K562 (cell line): ENCODE results near the gene YOD1. TPM values are rescaled to one million over a fixed set of nuclear protein-coding genes. Genes with fewer than 3 reads are reported as not detected.

Experiments used
- ETV1 ChIP-seq: fragments of 450-650 bp; conservative IDR thresholded peaks from 2 replicates; pipeline ENCODE4 v1.6.1; 2016; ENCODE audit warnings: missing genetic modification characterization, control low read depth, low read depth, missing compliant biosample characterization
- GABPB2 ChIP-seq: fragments of 250-450 bp; sonication (Bioruptor Pico); conservative IDR thresholded peaks from 2 replicates; pipeline ENCODE4 v1.5.1; 2021; ENCODE audit warnings: mild to moderate bottlenecking
- IRF9 ChIP-seq: fragments of 450-650 bp; IDR thresholded peaks from 2 replicates; pipeline ENCODE4 v1.6.1; 2016; ENCODE audit warnings: missing biosample characterization, missing genetic modification characterization
- PTBP1 ChIP-seq: fragments of 200-400 bp; formaldehyde crosslinking; IDR thresholded peaks from 2 replicates; pipeline ENCODE4 v1.6.1; 2017; ENCODE audit warnings: low read depth, low read length
- THRB ChIP-seq: fragments of 450-650 bp; formaldehyde crosslinking; conservative IDR thresholded peaks from 2 replicates; pipeline ENCODE4 v1.4.0; 2022; ENCODE audit warnings: mild to moderate bottlenecking, missing genetic modification characterization
- TOE1 ChIP-seq, 2 experiments: fragments of 450-650 bp in 1 of 2; sonication (generic) in 1 of 2; formaldehyde crosslinking in 1 of 2; IDR thresholded peaks; 2 replicates each; pipeline versions ENCODE4 v1.7.1 to v1.8.0; 2016 to 2022; ENCODE audit warnings: borderline replicate concordance in 2 of 2, mild to moderate bottlenecking in 2 of 2, antibody characterized with exemption in 1 of 2, inconsistent platforms in 1 of 2, low read depth in 1 of 2, missing genetic modification reagents in 1 of 2, moderate library complexity in 1 of 2
- ZBED1 ChIP-seq: IDR thresholded peaks from 2 replicates; pipeline ENCODE4 v1.6.1; 2014
- polyA plus RNA-seq, 8 experiments: library from polyadenylated mRNA; depleted of rRNA in 4 of 8; stranded (reverse) in 5 of 8; unstranded in 3 of 8; fragments of >200 nt; fragmentation: Nextera tagmentation in 2 of 8; fragmentation: Illumina TruSeq in 1 of 8; extraction: Ambion mirVana in 2 of 8; extraction: Trizol in 1 of 8; gene quantifications; 2 replicates each; pipeline versions ENCODE4 v1.2.1 to v1.2.3, GENCODE V29; 2011 to 2014; ENCODE audit warnings: inconsistent platforms in 1 of 8, missing spikeins in 1 of 8
- total RNA-seq, 7 experiments: library from RNA; depleted of rRNA in 6 of 7; stranded (reverse); fragments of >200 nt in 6 of 7; fragmentation: Illumina TruSeq in 2 of 7; extraction: Trizol in 2 of 7; gene quantifications; 2 replicates each; pipeline versions ENCODE4 v1.2.1 to v1.2.3, GENCODE V29; 2011 to 2021; ENCODE audit warnings: low replicate concordance in 1 of 7
- TF ChIP-seq, protein P1 (sequence below): fragments of 450-650 bp; IDR thresholded peaks from 2 replicates; pipeline ENCODE4 v1.6.1; 2016; ENCODE audit warnings: mild to moderate bottlenecking, moderate library complexity
- TF ChIP-seq, protein P2 (sequence below): fragments of 450-650 bp; IDR thresholded peaks from 2 replicates; pipeline ENCODE4 v1.6.1; 2017; ENCODE audit warnings: mild to moderate bottlenecking, moderate library complexity

Gene YOD1
- total and polyA plus RNA-seq, 9 of the 15 experiments (the other 6 are each of a cell fraction or from before 2014, with no cell fraction given), result 18.2 to 78.1 (median 46.9) TPM

- TF ChIP-seq, protein P1, sequence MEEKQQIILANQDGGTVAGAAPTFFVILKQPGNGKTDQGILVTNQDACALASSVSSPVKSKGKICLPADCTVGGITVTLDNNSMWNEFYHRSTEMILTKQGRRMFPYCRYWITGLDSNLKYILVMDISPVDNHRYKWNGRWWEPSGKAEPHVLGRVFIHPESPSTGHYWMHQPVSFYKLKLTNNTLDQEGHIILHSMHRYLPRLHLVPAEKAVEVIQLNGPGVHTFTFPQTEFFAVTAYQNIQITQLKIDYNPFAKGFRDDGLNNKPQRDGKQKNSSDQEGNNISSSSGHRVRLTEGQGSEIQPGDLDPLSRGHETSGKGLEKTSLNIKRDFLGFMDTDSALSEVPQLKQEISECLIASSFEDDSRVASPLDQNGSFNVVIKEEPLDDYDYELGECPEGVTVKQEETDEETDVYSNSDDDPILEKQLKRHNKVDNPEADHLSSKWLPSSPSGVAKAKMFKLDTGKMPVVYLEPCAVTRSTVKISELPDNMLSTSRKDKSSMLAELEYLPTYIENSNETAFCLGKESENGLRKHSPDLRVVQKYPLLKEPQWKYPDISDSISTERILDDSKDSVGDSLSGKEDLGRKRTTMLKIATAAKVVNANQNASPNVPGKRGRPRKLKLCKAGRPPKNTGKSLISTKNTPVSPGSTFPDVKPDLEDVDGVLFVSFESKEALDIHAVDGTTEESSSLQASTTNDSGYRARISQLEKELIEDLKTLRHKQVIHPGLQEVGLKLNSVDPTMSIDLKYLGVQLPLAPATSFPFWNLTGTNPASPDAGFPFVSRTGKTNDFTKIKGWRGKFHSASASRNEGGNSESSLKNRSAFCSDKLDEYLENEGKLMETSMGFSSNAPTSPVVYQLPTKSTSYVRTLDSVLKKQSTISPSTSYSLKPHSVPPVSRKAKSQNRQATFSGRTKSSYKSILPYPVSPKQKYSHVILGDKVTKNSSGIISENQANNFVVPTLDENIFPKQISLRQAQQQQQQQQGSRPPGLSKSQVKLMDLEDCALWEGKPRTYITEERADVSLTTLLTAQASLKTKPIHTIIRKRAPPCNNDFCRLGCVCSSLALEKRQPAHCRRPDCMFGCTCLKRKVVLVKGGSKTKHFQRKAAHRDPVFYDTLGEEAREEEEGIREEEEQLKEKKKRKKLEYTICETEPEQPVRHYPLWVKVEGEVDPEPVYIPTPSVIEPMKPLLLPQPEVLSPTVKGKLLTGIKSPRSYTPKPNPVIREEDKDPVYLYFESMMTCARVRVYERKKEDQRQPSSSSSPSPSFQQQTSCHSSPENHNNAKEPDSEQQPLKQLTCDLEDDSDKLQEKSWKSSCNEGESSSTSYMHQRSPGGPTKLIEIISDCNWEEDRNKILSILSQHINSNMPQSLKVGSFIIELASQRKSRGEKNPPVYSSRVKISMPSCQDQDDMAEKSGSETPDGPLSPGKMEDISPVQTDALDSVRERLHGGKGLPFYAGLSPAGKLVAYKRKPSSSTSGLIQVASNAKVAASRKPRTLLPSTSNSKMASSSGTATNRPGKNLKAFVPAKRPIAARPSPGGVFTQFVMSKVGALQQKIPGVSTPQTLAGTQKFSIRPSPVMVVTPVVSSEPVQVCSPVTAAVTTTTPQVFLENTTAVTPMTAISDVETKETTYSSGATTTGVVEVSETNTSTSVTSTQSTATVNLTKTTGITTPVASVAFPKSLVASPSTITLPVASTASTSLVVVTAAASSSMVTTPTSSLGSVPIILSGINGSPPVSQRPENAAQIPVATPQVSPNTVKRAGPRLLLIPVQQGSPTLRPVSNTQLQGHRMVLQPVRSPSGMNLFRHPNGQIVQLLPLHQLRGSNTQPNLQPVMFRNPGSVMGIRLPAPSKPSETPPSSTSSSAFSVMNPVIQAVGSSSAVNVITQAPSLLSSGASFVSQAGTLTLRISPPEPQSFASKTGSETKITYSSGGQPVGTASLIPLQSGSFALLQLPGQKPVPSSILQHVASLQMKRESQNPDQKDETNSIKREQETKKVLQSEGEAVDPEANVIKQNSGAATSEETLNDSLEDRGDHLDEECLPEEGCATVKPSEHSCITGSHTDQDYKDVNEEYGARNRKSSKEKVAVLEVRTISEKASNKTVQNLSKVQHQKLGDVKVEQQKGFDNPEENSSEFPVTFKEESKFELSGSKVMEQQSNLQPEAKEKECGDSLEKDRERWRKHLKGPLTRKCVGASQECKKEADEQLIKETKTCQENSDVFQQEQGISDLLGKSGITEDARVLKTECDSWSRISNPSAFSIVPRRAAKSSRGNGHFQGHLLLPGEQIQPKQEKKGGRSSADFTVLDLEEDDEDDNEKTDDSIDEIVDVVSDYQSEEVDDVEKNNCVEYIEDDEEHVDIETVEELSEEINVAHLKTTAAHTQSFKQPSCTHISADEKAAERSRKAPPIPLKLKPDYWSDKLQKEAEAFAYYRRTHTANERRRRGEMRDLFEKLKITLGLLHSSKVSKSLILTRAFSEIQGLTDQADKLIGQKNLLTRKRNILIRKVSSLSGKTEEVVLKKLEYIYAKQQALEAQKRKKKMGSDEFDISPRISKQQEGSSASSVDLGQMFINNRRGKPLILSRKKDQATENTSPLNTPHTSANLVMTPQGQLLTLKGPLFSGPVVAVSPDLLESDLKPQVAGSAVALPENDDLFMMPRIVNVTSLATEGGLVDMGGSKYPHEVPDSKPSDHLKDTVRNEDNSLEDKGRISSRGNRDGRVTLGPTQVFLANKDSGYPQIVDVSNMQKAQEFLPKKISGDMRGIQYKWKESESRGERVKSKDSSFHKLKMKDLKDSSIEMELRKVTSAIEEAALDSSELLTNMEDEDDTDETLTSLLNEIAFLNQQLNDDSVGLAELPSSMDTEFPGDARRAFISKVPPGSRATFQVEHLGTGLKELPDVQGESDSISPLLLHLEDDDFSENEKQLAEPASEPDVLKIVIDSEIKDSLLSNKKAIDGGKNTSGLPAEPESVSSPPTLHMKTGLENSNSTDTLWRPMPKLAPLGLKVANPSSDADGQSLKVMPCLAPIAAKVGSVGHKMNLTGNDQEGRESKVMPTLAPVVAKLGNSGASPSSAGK, result no peak
- TF ChIP-seq THRB (CRISPR knock-in tag) (no peak), PTBP1 (no peak), IRF9 (tag) (no peak), ZBED1 (no peak), TOE1 (IDR thresholded peaks at IDR 0.05; ENCODE audit: borderline replicate concordance) (no peak; the same call in 1 of the 2 replicates), TOE1 (CRISPR knock-in tag; IDR thresholded peaks at IDR 0.05; ENCODE audit: borderline replicate concordance, low read depth) (no peak), GABPB2 (CRISPR knock-in tag) (no peak), ETV1 (no peak)
- TF ChIP-seq, protein P2, sequence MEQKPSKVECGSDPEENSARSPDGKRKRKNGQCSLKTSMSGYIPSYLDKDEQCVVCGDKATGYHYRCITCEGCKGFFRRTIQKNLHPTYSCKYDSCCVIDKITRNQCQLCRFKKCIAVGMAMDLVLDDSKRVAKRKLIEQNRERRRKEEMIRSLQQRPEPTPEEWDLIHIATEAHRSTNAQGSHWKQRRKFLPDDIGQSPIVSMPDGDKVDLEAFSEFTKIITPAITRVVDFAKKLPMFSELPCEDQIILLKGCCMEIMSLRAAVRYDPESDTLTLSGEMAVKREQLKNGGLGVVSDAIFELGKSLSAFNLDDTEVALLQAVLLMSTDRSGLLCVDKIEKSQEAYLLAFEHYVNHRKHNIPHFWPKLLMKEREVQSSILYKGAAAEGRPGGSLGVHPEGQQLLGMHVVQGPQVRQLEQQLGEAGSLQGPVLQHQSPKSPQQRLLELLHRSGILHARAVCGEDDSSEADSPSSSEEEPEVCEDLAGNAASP, result no peak
These were observed 373 bp downstream of the YOD1 start (continued) for GRCh38 chr1:207050480-207051190.
